ENCODE data around the gene PRKN. TPM values are rescaled to one million over a fixed set of nuclear protein-coding genes. Genes with fewer than 3 reads are reported as not detected.
"Not testable (repeated sequence)": the region's sequence is repeated elsewhere in the genome, so short reads cannot be mapped to it uniquely, and the experiment has no call there.

The PRKN gene
- total RNA-seq, 4 donors from 2014 or later: 4.4 to 669 (median 10.5) TPM

DNA sequence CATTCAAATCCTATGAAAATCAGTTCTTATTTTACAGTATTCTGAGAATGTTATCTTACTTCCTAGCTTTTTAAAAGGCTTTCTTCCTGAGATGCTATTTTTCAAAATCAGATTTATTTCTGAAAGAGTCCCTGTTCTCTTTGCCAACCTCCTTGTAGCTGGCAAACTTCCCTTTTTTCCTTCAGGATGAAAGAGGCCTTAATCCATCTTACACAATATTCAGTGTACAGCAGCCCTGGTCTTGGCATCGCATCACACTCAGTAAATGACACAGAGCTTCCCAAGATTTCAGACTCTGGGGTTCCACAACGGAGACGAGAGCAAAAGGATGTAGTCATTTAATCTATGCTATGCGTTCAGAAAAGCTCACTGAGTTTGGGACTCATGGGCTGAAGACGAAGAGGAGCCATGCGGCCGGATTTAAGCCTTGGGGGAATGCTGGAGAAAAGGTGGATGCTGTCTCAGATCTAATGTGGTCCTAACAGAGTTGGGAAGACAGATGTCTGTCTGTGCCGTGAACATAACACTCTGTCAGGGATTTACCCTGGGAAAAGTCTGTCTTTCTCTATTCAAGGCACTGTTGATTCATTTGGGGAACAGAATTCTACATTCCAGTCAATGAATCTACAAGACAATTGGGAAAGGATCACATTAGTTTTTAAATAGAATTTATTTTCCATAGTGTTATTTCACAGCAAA is 837.3 kb downstream of the PRKN start:
- Histone ChIP-seq H3K4me1 (no peaks in the 10 kb centered on the region), H3K36me3 (no peaks in the 10 kb centered on the region), H3K27ac (no peak overlapping the region), H3K27me3 (no peaks in the 10 kb centered on the region), H3K4me3 (no peak overlapping the region), H3K9me3 (no peaks in the 10 kb centered on the region)
- no peak for DNase-seq
- TF ChIP-seq, protein P1, sequence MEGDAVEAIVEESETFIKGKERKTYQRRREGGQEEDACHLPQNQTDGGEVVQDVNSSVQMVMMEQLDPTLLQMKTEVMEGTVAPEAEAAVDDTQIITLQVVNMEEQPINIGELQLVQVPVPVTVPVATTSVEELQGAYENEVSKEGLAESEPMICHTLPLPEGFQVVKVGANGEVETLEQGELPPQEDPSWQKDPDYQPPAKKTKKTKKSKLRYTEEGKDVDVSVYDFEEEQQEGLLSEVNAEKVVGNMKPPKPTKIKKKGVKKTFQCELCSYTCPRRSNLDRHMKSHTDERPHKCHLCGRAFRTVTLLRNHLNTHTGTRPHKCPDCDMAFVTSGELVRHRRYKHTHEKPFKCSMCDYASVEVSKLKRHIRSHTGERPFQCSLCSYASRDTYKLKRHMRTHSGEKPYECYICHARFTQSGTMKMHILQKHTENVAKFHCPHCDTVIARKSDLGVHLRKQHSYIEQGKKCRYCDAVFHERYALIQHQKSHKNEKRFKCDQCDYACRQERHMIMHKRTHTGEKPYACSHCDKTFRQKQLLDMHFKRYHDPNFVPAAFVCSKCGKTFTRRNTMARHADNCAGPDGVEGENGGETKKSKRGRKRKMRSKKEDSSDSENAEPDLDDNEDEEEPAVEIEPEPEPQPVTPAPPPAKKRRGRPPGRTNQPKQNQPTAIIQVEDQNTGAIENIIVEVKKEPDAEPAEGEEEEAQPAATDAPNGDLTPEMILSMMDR (IDR thresholded peaks at IDR 0.05): no peak
- TF ChIP-seq POLR2A (IDR thresholded peaks at IDR 0.05): no peak

DNA sequence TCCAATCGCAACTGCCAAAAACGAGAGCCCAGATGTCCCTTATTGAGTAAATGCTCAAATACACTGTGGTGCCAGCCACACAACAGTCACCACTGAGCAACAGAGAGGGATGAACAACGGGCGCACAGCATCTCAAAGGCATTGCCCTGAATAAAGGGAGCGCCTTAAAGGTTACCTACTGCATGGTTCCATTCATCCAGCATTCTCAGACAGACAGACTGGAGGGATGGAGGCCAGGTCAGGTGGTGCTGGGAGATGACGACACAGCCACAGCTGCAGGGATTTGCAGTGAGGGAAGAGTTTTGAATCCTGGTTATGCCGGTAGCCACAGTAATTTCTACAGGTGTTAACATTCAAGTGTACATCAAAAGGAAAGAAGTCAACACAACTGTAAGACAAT is 838.2 kb downstream of the PRKN start:
- no peaks in the 10 kb centered on the region for H3K4me1 ChIP-seq
- no peaks in the 10 kb centered on the region for H3K27me3 ChIP-seq
- TF ChIP-seq, protein P1 (IDR thresholded peaks at IDR 0.05): no peak
- TF ChIP-seq POLR2A (IDR thresholded peaks at IDR 0.05): no peak
- no peaks in the 10 kb centered on the region for H3K9me3 ChIP-seq
- no peaks in the 10 kb centered on the region for H3K36me3 ChIP-seq
- DNase-seq: no peak
- H3K27ac ChIP-seq: no peak overlapping the region
- H3K4me3 ChIP-seq: no peak overlapping the region

DNA sequence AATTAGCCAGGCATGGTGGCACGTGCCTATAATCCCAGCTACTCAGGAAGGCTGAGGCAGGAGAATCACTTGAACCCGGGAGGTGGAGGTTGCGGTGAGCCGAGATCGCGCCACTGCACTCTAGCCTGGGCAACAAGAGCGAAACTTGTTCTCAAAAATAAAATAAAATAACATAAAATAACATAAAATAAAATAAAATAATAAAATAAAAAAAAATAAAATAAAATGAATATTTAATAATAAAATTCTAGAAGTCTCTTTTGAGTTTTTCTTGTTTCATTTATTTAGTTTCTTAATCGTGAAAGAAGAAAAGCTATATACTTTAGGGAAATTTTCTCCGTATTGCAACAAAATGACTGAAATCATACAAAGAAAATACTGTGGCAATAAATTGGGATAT is 841.0 kb downstream of the PRKN start:
- not testable (repeated sequence) for H3K36me3 ChIP-seq, H3K27me3 ChIP-seq, H3K4me3 ChIP-seq, H3K9me3 ChIP-seq, DNase-seq, H3K4me1 ChIP-seq, H3K27ac ChIP-seq

DNA sequence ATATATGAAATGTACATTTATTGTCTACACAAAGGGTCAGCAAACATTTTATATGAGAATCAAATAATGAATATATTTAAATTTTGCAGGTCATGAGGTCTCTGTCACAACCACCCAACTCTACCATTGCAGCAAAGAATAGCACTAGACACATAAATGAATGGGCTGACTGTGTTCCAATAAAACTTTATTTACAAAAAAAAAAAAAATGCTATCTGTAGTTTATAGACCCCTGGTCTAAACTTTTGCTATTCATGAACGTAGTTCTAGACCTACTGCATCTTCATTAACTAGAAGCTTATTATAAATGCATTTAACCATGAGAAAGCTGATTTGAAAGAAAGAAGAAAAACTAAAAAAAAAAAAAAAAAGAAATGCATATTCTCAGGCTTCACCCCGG is 842.8 kb downstream of the PRKN start:
- no peak for TF ChIP-seq POLR2A (IDR thresholded peaks at IDR 0.05)
- TF ChIP-seq, protein P1 (IDR thresholded peaks at IDR 0.05): no peak
- H3K27me3 ChIP-seq: no peaks in the 10 kb centered on the region
- no peak for DNase-seq
- H3K4me1 ChIP-seq: no peaks in the 10 kb centered on the region
- H3K27ac ChIP-seq: no peak overlapping the region
- H3K9me3 ChIP-seq: no peaks in the 10 kb centered on the region
- H3K36me3 ChIP-seq: no peaks in the 10 kb centered on the region
- H3K4me3 ChIP-seq: no peak overlapping the region

DNA sequence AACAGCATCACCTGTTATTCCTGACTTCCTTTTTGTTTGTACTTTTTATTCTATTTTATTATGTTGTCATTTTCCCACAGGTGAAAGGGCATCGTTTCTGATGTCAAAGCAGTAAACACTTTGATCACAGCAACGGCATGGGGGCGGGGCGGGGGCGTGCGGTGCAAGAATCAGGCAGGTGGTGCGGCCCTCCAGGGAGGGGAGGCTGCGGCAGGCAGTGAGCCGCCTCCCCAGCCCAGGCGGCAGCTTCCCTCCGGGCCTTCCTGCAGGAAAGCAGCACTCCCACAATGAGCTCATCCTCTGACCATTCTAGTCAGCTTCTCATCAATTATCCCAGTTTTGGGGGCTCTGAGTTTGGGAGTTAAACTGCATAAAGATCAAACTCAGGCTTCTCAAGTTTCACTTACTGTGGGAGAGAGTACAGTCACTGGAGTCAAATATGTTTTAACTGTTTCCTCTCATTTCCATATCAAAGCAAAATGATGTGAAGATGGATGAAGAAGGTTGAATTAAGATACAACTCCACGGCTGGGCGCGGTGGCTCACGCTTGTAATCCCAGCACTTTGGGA is 845.3 kb downstream of the PRKN start:
- no peaks in the 10 kb centered on the region for H3K4me1 ChIP-seq
- TF ChIP-seq, protein P1 (IDR thresholded peaks at IDR 0.05): no peak
- no peak for TF ChIP-seq POLR2A (IDR thresholded peaks at IDR 0.05)
- H3K4me3 ChIP-seq: no peak overlapping the region
- no peaks in the 10 kb centered on the region for H3K27me3 ChIP-seq
- no peaks in the 10 kb centered on the region for H3K9me3 ChIP-seq
- no peak overlapping the region for H3K27ac ChIP-seq
- H3K36me3 ChIP-seq: no peaks in the 10 kb centered on the region
- no peak for DNase-seq

DNA sequence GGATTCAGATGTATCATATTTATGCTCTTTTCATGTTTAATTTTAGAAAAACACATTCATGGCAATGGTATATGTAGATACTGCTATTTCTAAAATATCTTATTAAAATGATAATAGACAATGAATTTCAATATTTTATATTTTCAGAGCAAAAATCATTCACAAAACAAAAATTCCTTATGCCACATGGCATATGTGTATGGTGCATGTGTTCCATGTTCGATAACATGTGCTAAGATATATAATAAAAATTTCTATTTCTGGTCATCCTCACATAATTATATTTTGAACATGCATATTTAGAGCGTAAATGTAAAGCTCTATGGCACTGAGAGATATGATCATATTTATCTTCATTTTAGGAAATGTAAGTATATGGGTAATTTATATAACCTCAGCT is 847.5 kb downstream of the PRKN start:
- Histone ChIP-seq H3K9me3 (no peaks in the 10 kb centered on the region), H3K27me3 (no peaks in the 10 kb centered on the region), H3K4me3 (no peak overlapping the region), H3K36me3 (no peaks in the 10 kb centered on the region), H3K27ac (no peak overlapping the region), H3K4me1 (no peaks in the 10 kb centered on the region)
- TF ChIP-seq, protein P1 (IDR thresholded peaks at IDR 0.05): no peak
- TF ChIP-seq POLR2A (IDR thresholded peaks at IDR 0.05): no peak
- DNase-seq: no peak
